ENCODE results near the gene GOLGA6B. TPM values are rescaled to one million over a fixed set of nuclear protein-coding genes. Genes with fewer than 3 reads are reported as not detected.
A peak's percentile ranks its signal among the peaks of the same experiment; 100 is the strongest.
"Not testable (repeated sequence)": the region's sequence is repeated elsewhere in the genome, so short reads cannot be mapped to it uniquely, and the experiment has no call there.

Gene GOLGA6B
- total RNA-seq (2014; rRNA removed) (0.11 TPM in 1 of 2 replicates, not detected in the other), Bru-seq, nascent RNA (not detected), BruChase-seq, experiment 1, labeled RNA remaining after a 6-hour chase (percentile 24 among the genes with signal in this experiment), BruChase-seq, experiment 2, labeled RNA remaining after a 2-hour chase (percentile 20 among the genes with signal in this experiment)
- long read RNA-seq: 0 reads

DNA sequence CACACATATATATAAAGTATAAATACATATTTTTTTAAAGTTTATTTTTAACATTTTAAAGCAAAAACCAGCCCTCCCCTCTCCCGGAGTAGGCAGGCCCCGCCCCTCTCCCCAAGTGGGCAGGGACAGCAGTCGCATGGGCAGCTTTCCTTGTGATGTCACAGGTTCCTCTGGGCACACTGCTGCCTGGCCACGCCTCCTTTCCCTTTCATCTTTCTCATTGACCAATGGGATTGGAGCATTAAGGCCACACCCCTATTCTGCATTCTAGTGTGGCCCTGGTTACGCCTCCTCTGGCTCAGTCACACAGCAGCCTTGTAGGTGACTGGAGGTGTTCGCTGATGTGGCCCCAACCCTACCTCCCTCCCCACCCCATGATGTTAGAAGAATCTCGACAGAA, at the start of gene GOLGA6B:
TSS of gene GOLGA6B (plus strand) at position 301 of the 400 bp plus-strand sequence. CDS start at position 342, 41 bp downstream.
- H3K79me2 ChIP-seq (ENCODE audit: low read length); H3K4me2 ChIP-seq (ENCODE audit: low read length); H3K4me1 ChIP-seq (ENCODE audit: insufficient read depth, low read length); H2AFZ ChIP-seq (ENCODE audit: low read length); BruUV-seq (replicated peaks); intact Hi-C loops (cut with micrococcal nuclease); H3K36me3 ChIP-seq (ENCODE audit: low read depth, low read length); H3K27ac ChIP-seq (ENCODE audit: low read length); POLR2A ChIA-PET (ENCODE audit: unreplicated experiment); H3K9me2 ChIP-seq (replicated peaks; ENCODE audit: low read length); H3K27me3 ChIP-seq (ENCODE audit: low read length); ATAC-seq; H4K20me1 ChIP-seq (ENCODE audit: low read length); DNase-seq; H3K9ac ChIP-seq (ENCODE audit: low read length); CTCF ChIA-PET; H3F3A ChIP-seq (ENCODE audit: low read length, unreplicated experiment); H3K9me3 ChIP-seq (ENCODE audit: low read length); H3K4me3 ChIP-seq (ENCODE audit: low read length): not testable (repeated sequence)

- ATAC-seq (no peak), DNase-seq (no peak)
- Histone ChIP-seq H3K9me3 (ENCODE audit: low read length) (no peaks in the 10 kb centered on the region), H3K27ac (ENCODE audit: low read length) (no peak overlapping the region), H3K4me2 (ENCODE audit: low read length) (no peak overlapping the region), H3F3A (ENCODE audit: low read length, unreplicated experiment) (no peaks in the 10 kb centered on the region), H3K4me3 (ENCODE audit: low read length) (no peak overlapping the region), H2AFZ (ENCODE audit: low read length) (no peak overlapping the region), H3K4me1 (ENCODE audit: insufficient read depth, low read length) (no peaks in the 10 kb centered on the region), H3K36me3 (ENCODE audit: low read depth, low read length) (no peaks in the 10 kb centered on the region), H3K9ac (ENCODE audit: low read length) (no peak overlapping the region), H3K9me2 (replicated peaks; ENCODE audit: low read length) (no peaks in the 10 kb centered on the region), H3K79me2 (ENCODE audit: low read length) (no peaks in the 10 kb centered on the region), H4K20me1 (ENCODE audit: low read length) (no peaks in the 10 kb centered on the region), H3K27me3 (ENCODE audit: low read length) (no peaks in the 10 kb centered on the region)
- ChIA-PET POLR2A (ENCODE audit: unreplicated experiment) (no interaction called here), CTCF (interaction anchor here (1.0 kb wide), 1 partner anchor 117 kb away, joined by 3 read pairs; no protein-coding TSS in a partner anchor)
- BruUV-seq (replicated peaks): no TSS peak
- intact Hi-C loops (cut with micrococcal nuclease): no loop called here
- TF ChIP-seq EZH2 (IDR thresholded peaks at IDR 0.05; ENCODE audit: low read length, unreplicated experiment) (no peak), EZH2phosphoT487 (IDR thresholded peaks at IDR 0.05; ENCODE audit: borderline replicate concordance, low read length) (no peak)
- TF ChIP-seq, protein P1, sequence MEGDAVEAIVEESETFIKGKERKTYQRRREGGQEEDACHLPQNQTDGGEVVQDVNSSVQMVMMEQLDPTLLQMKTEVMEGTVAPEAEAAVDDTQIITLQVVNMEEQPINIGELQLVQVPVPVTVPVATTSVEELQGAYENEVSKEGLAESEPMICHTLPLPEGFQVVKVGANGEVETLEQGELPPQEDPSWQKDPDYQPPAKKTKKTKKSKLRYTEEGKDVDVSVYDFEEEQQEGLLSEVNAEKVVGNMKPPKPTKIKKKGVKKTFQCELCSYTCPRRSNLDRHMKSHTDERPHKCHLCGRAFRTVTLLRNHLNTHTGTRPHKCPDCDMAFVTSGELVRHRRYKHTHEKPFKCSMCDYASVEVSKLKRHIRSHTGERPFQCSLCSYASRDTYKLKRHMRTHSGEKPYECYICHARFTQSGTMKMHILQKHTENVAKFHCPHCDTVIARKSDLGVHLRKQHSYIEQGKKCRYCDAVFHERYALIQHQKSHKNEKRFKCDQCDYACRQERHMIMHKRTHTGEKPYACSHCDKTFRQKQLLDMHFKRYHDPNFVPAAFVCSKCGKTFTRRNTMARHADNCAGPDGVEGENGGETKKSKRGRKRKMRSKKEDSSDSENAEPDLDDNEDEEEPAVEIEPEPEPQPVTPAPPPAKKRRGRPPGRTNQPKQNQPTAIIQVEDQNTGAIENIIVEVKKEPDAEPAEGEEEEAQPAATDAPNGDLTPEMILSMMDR (conservative IDR thresholded peaks at IDR 0.05; ENCODE audit: low read depth, low read length): no peak
Observed at GRCh38 chr15:72604794-72605193, 49.7 kb upstream of the GOLGA6B start.

DNA sequence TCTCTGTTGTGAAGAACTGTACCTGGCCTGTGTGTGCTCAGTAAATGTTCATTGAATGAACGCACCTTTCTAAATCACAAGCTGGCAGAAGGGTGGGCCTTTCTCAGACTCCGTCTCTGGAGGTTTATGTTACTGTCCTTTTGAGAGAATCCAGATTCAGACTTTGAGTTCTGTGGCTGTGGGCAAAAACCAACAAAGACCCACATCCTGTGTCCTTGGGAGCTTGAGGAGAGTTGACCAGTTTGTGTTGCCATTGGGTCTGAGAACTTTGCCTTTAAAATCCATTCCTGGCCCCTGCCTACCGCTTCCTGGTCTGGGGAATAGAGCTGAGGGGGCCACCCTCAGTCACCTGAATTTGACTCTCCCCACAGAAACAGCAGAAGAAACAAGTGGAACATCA, 46.4 kb upstream of the GOLGA6B start:
- CTCF ChIA-PET: not testable (repeated sequence)

GRCh38 chr15:72609862-72610261, 44.6 kb upstream of the GOLGA6B start:
- H3K79me2 ChIP-seq (ENCODE audit: low read length): no peaks in the 10 kb centered on the region
- no peak overlapping the region for H3K4me2 ChIP-seq (ENCODE audit: low read length)
- CTCF ChIA-PET: no interaction called here
- intact Hi-C loops (cut with micrococcal nuclease): no loop called here
- TF ChIP-seq, protein P1 (conservative IDR thresholded peaks at IDR 0.05; ENCODE audit: low read depth, low read length): no peak
- TF ChIP-seq EZH2phosphoT487 (IDR thresholded peaks at IDR 0.05; ENCODE audit: borderline replicate concordance, low read length): no peak
- no peak for TF ChIP-seq EZH2 (IDR thresholded peaks at IDR 0.05; ENCODE audit: low read length, unreplicated experiment)
- no peak for DNase-seq
- no peaks in the 10 kb centered on the region for H4K20me1 ChIP-seq (ENCODE audit: low read length)
- H3K4me1 ChIP-seq (ENCODE audit: insufficient read depth, low read length): no peaks in the 10 kb centered on the region
- H3K9ac ChIP-seq (ENCODE audit: low read length): no peak overlapping the region
- POLR2A ChIA-PET (ENCODE audit: unreplicated experiment): no interaction called here
- H3F3A ChIP-seq (ENCODE audit: low read length, unreplicated experiment): no peaks in the 10 kb centered on the region
- no peaks in the 10 kb centered on the region for H3K27me3 ChIP-seq (ENCODE audit: low read length)
- ATAC-seq: no peak
- BruUV-seq (replicated peaks): no TSS peak
- H3K9me2 ChIP-seq (replicated peaks; ENCODE audit: low read length): no peaks in the 10 kb centered on the region
- no peaks in the 10 kb centered on the region for H3K36me3 ChIP-seq (ENCODE audit: low read depth, low read length)
- no peak overlapping the region for H3K4me3 ChIP-seq (ENCODE audit: low read length)
- H3K27ac ChIP-seq (ENCODE audit: low read length): no peak overlapping the region
- no peak overlapping the region for H2AFZ ChIP-seq (ENCODE audit: low read length)
- H3K9me3 ChIP-seq (ENCODE audit: low read length): no peaks in the 10 kb centered on the region

More for the DNA sequence above, 46.4 kb upstream of the GOLGA6B start:
- ATAC-seq; BruUV-seq (replicated peaks); H3K4me3 ChIP-seq (ENCODE audit: low read length); H4K20me1 ChIP-seq (ENCODE audit: low read length); POLR2A ChIA-PET (ENCODE audit: unreplicated experiment); H3K9me2 ChIP-seq (replicated peaks; ENCODE audit: low read length); H3K4me1 ChIP-seq (ENCODE audit: insufficient read depth, low read length); H3F3A ChIP-seq (ENCODE audit: low read length, unreplicated experiment); H2AFZ ChIP-seq (ENCODE audit: low read length); H3K4me2 ChIP-seq (ENCODE audit: low read length); H3K27me3 ChIP-seq (ENCODE audit: low read length); H3K36me3 ChIP-seq (ENCODE audit: low read depth, low read length); DNase-seq; intact Hi-C loops (cut with micrococcal nuclease); H3K27ac ChIP-seq (ENCODE audit: low read length); H3K9me3 ChIP-seq (ENCODE audit: low read length); H3K9ac ChIP-seq (ENCODE audit: low read length); H3K79me2 ChIP-seq (ENCODE audit: low read length): not testable (repeated sequence)

GRCh38 chr15:72612324-72612723, 42.2 kb upstream of the GOLGA6B start:
- H3K27me3 ChIP-seq (ENCODE audit: low read length); H3K9ac ChIP-seq (ENCODE audit: low read length); H3K79me2 ChIP-seq (ENCODE audit: low read length); H3K9me2 ChIP-seq (replicated peaks; ENCODE audit: low read length); H2AFZ ChIP-seq (ENCODE audit: low read length); DNase-seq; H3K36me3 ChIP-seq (ENCODE audit: low read depth, low read length); H3K4me3 ChIP-seq (ENCODE audit: low read length); ATAC-seq; H3K9me3 ChIP-seq (ENCODE audit: low read length); H3K27ac ChIP-seq (ENCODE audit: low read length); H3F3A ChIP-seq (ENCODE audit: low read length, unreplicated experiment); intact Hi-C loops (cut with micrococcal nuclease); H3K4me2 ChIP-seq (ENCODE audit: low read length); H4K20me1 ChIP-seq (ENCODE audit: low read length); H3K4me1 ChIP-seq (ENCODE audit: insufficient read depth, low read length); BruUV-seq (replicated peaks): not testable (repeated sequence)
- POLR2A ChIA-PET (ENCODE audit: unreplicated experiment): interaction anchor here (0.6 kb wide), 2 partner anchors 85 to 372 kb away, joined by 4 to 10 read pairs; no protein-coding TSS in a partner anchor
- CTCF ChIA-PET: interaction anchor here (0.5 kb wide), 1 partner anchor 384 kb away, joined by 3 read pairs; no protein-coding TSS in a partner anchor

Measured in PC-3 (cell line).